ENCODE measurements around the gene UCK2.

GRCh38 chr1:165904948-165905347 lies 77.5 kb downstream of the UCK2 start:
- TF ChIP-seq CTCF (IDR thresholded peaks at IDR 0.05; ENCODE audit: low read length) = no peak
- TF ChIP-seq EZH2 (IDR thresholded peaks at IDR 0.05; ENCODE audit: borderline replicate concordance, low read length) = no peak
